Stimulated activated CD8-positive, alpha-beta memory T cell treated with anti-CD3 and anti-CD28 coated beads, Interleukin-15, amount 100 ng/mL, for 24 hours (primary cell): ENCODE measurements around the gene IDI1.

Experiments used
- DNase-seq: peaks from one replicate; pipeline ENCODE4 v3.0.0-alpha.2; 2020; ENCODE audit warnings: low read depth

Gene IDI1

DNA sequence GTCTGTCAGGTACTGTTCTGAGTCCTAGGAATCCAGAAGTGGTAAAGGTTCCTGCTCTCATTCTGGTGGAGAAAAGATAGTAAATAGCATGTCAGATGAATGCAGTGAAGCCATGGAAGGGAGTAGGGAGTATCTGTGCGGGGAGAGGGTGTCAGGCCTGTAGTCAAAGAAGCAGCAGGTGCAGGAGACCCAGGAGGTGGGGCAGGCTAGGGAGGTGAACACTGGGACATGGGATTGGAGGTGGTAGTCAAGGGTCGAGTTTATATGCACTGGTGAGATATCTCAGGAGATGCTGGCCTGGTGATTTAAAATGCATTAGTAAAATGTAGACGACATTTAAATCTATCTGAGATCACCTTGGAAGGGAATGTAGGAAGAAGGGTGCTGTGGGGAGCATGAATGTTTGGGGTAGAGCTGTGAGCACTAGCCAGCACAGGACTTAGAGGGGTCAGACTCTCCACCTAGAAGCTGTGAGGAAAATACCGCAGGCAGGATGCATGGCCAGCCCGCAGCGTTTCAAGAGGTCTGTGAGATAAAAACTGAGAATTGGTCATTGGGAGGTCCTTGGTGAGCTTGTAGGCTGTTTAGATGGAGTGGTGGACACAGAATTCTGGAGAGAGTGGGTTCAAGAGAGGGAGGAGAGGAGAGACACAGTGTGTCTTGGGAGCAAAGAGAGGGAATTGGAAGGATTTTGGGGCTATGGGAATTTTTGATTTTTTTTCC lies 53.9 kb downstream of the IDI1 start:
- no peak for DNase-seq

DNA sequence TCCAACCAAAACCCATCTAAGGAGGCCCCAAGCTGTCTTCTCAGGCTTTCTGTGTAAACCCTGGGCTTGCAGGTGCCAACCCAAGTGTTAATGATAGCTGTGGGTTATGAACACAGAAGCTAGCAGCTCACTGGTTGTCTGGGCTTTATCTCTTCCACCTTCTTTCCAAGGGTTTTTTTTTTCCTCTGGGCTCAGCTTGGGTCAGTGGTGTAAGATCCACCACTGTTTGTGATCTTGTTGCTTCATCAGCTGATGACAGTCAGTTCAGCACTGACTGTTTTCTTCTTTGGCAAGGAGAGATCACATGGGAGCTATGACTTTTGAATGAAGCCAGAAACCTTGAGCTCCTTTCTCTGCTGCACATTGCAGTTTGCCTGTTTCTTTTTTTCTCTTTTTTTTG lies 56.0 kb downstream of the IDI1 start:
- no peak for DNase-seq

DNA sequence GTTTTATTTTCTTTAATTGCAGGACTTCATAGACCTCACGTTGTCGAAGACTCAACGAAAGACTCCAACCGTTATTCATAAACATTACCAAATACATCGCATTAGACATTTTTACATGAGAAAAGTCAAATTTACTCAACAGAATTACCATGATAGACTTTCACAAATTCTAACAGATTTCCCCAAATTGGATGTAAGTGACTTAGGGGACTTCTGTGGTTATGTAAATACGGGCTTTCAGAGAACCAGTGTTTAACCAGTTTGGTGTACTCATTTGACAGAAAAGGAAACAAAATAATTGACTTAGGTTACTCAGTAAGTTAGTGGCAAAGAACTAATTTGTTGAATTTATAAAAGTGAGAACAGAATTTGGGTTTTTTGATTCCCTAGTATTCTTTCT lies 56.5 kb downstream of the IDI1 start:
- DNase-seq, result no peak

DNA sequence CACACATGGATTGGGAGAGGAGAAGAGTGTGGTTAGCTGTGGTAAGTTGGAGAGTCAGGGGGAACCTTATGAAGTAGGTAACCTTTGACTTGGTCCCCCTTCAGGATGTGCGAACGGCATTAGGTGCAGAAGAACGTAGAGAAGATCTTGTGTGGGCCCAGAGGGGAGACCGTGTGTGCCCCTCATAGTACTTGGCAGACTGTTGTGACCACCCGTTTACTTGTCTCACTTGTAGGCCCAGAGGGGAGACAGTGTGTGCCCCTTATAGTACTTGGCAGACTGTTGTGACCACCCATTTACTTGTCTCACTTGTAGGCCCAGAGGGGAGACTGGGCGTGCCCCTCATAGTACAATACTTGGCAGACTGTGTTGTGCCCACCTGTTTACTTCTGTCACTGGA lies 58.1 kb downstream of the IDI1 start:
- no peak for DNase-seq
